Smooth muscle cell (in vitro differentiated cells): Measurements from ENCODE around the gene CAPN11. TPM values are rescaled to one million over a fixed set of nuclear protein-coding genes. Genes with fewer than 3 reads are reported as not detected.

Experiments used
- DNase-seq: peaks from one replicate; lab custom pipeline; 2025; ENCODE audit not compliant: unreplicated experiment; lab: John Stamatoyannopoulos, UW
- H2AFZ ChIP-seq: fragments of 200-600 bp; sonication (generic); 2 replicates; pipeline ENCODE4 v1.6.0; 2016; ENCODE audit warnings: antibody characterized with exemption, low read depth, mild to moderate bottlenecking
- H3F3A ChIP-seq: fragments of 200-600 bp; sonication (generic); 2 replicates; pipeline ENCODE4 v1.6.0; 2017; ENCODE audit warnings: antibody characterized with exemption, low read depth
- H3K27ac ChIP-seq: fragments of 200-600 bp; sonication (generic); 2 replicates; pipeline ENCODE4 v1.5.1; 2016; ENCODE audit warnings: low read depth, mild to moderate bottlenecking
- H3K27me3 ChIP-seq: fragments of 200-600 bp; sonication (generic); 2 replicates; pipeline ENCODE4 v1.6.1; 2016; ENCODE audit warnings: low read depth, mild to moderate bottlenecking
- H3K36me3 ChIP-seq: fragments of 200-600 bp; sonication (generic); 2 replicates; pipeline ENCODE4 v1.5.1; 2016; ENCODE audit warnings: low read depth
- H3K4me1 ChIP-seq: fragments of 200-600 bp; sonication (generic); 2 replicates; pipeline ENCODE4 v1.5.1; 2016; ENCODE audit warnings: low read depth
- H3K4me2 ChIP-seq: fragments of 200-600 bp; sonication (generic); 2 replicates; pipeline ENCODE4 v1.6.0; 2016; ENCODE audit warnings: mild to moderate bottlenecking
- H3K4me3 ChIP-seq: fragments of 200-600 bp; sonication (generic); 2 replicates; pipeline ENCODE4 v1.5.1; 2016; ENCODE audit warnings: mild to moderate bottlenecking
- H3K79me2 ChIP-seq: fragments of 200-600 bp; sonication (generic); 2 replicates; pipeline ENCODE4 v1.6.0; 2016; ENCODE audit warnings: low read depth, mild to moderate bottlenecking
- H3K9ac ChIP-seq: fragments of 200-600 bp; sonication (generic); 2 replicates; pipeline ENCODE4 v1.6.0; 2016; ENCODE audit warnings: low read depth
- H3K9me3 ChIP-seq: fragments of 200-600 bp; sonication (generic); replicated peaks from 2 replicates; pipeline ENCODE4 v1.5.1; 2016; ENCODE audit warnings: low read depth
- H4K20me1 ChIP-seq: fragments of 200-600 bp; sonication (generic); 2 replicates; pipeline ENCODE4 v1.6.0; 2016; ENCODE audit warnings: low read depth
- WGBS: methylation state at CpG from one replicate; pipeline ENCODE4 v1.1.7; 2016; ENCODE audit warnings: low lambda C conversion rate; 5-methylcytosine and 5-hydroxymethylcytosine counted together
- polyA plus RNA-seq: library from polyadenylated mRNA; unstranded; fragments of >200 nt; fragmentation: Nextera tagmentation; extraction: Ambion mirVana; gene quantifications from 2 replicates; pipeline ENCODE4 v1.2.1, GENCODE V29; 2016
- total RNA-seq: library from RNA; depleted of rRNA; stranded (reverse); fragments of >200 nt; gene quantifications from 2 replicates; pipeline ENCODE4 v1.2.3, GENCODE V29; 2014
- TF ChIP-seq, protein P1 (sequence below): fragments of 200-600 bp; sonication (generic); IDR thresholded peaks from 2 replicates; pipeline ENCODE4 v1.5.1; 2017; ENCODE audit warnings: borderline replicate concordance, mild to moderate bottlenecking, antibody characterized with exemption; ENCODE audit not compliant: insufficient read depth, poor library complexity, severe bottlenecking

The CAPN11 gene
- total and polyA plus RNA-seq, 2 experiments from 2014 or later: 0.31 TPM; not detected in 1

DNA sequence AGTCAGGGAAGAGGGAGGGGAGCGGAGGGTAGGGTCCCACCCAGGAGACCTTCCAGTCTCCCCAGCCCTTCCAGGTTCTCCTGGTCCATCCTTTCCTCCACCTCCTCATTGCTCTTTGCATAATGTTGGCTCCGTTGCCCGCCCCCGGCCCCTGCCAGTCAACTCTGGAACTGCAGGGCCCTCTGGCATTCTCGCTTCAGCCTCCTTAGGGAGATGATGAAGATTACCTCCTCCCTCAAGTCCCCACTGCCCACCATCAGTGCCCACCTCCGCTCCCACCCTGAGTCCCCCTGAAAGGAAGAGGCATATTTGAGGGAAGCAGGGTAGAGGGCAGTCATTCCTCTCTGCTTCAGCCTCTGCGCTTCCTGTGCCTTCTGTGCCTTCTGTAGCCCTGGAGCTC is 22.7 kb upstream of the CAPN11 start:
- no peak overlapping the region for H3K27ac ChIP-seq
- TF ChIP-seq, protein P1, sequence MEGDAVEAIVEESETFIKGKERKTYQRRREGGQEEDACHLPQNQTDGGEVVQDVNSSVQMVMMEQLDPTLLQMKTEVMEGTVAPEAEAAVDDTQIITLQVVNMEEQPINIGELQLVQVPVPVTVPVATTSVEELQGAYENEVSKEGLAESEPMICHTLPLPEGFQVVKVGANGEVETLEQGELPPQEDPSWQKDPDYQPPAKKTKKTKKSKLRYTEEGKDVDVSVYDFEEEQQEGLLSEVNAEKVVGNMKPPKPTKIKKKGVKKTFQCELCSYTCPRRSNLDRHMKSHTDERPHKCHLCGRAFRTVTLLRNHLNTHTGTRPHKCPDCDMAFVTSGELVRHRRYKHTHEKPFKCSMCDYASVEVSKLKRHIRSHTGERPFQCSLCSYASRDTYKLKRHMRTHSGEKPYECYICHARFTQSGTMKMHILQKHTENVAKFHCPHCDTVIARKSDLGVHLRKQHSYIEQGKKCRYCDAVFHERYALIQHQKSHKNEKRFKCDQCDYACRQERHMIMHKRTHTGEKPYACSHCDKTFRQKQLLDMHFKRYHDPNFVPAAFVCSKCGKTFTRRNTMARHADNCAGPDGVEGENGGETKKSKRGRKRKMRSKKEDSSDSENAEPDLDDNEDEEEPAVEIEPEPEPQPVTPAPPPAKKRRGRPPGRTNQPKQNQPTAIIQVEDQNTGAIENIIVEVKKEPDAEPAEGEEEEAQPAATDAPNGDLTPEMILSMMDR: no peak
- no peak overlapping the region for H2AFZ ChIP-seq
- no peak overlapping the region for H3K4me3 ChIP-seq
- H3K4me1 ChIP-seq: peaks cover 21% of the 10 kb centered on the region
- peaks cover 7% of the 10 kb centered on the region for H3K79me2 ChIP-seq
- H3K4me2 ChIP-seq: no peak overlapping the region
- no peak overlapping the region for H3K9ac ChIP-seq
- H3F3A ChIP-seq: no peaks in the 10 kb centered on the region
- H3K36me3 ChIP-seq: no peaks in the 10 kb centered on the region
- no peak for DNase-seq
- H4K20me1 ChIP-seq: peaks cover 25% of the 10 kb centered on the region
- H3K27me3 ChIP-seq: no peaks in the 10 kb centered on the region
- 94% methylated on average over 7 of the region's 7 CpGs for WGBS
- H3K9me3 ChIP-seq: no peaks in the 10 kb centered on the region

DNA sequence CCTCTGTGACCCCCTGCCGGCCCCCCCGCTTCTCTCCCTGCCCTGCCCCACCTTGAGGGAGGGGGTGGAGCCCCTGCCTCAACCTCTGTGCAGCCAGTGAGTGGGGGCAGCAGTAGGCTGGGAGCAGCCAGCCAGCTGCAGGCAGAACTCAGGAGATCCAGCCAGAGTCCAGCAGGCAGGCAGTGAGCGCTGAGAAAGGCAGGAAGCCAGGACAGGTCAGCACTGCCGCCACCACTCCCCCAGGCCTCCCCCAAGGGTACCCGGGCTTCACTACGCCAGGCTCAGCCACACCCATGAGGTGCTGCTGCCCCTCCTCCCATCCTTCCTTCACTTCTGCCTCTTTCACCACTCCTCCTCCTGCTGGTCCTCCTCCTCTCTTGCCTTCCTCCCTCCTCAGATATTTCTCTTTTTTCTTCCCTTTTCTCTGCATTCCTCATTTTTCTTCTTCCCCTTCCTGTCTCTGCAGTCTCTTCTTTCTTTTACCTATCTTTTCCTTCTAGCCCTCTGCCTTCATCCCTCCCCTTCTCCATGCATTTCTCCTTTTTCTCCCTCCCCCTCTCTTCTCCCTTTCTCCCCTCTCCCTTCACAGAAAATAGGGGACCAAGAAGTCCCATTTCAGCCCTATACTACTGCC is 19.8 kb upstream of the CAPN11 start:
- H3K9me3 ChIP-seq: no peaks in the 10 kb centered on the region
- WGBS: 88% methylated on average over 4 of the region's 6 CpGs
- no peaks in the 10 kb centered on the region for H3K79me2 ChIP-seq
- no peak overlapping the region for H3K27ac ChIP-seq
- peaks cover 9% of the 10 kb centered on the region for H3K4me1 ChIP-seq
- H3K4me2 ChIP-seq: no peak overlapping the region
- no peak overlapping the region for H2AFZ ChIP-seq
- H3F3A ChIP-seq: no peaks in the 10 kb centered on the region
- no peak overlapping the region for H3K9ac ChIP-seq
- peaks cover 26% of the 10 kb centered on the region for H4K20me1 ChIP-seq
- TF ChIP-seq, protein P1: no peak
- H3K36me3 ChIP-seq: no peaks in the 10 kb centered on the region
- DNase-seq: no peak
- H3K27me3 ChIP-seq: no peaks in the 10 kb centered on the region
- no peak overlapping the region for H3K4me3 ChIP-seq

DNA sequence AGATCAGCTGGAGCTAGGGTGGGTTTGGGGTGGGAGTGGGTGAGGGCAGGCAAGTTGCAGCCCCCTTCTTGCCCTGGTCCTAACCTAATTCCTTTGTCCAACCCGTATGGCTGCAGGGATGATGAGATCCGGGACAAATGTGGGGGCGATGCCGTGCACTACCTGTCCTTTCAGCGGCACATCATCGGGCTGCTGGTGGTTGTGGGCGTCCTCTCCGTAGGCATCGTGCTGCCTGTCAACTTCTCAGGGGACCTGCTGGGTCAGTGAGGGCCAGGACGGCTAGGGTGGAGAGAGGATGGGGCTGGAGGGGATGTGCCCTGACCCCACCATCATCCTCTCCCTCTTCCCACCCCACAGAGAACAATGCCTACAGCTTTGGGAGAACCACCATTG is 19.3 kb upstream of the CAPN11 start:
- Histone ChIP-seq H3K4me1 (peaks cover 6% of the 10 kb centered on the region), H3K9ac (no peak overlapping the region), H3K79me2 (no peaks in the 10 kb centered on the region), H4K20me1 (peaks cover 24% of the 10 kb centered on the region), H3K27me3 (no peaks in the 10 kb centered on the region), H3K4me3 (no peak overlapping the region), H3K36me3 (no peaks in the 10 kb centered on the region), H3K9me3 (no peaks in the 10 kb centered on the region), H3K4me2 (no peak overlapping the region), H3F3A (no peaks in the 10 kb centered on the region), H3K27ac (no peak overlapping the region), H2AFZ (no peak overlapping the region)
- no peak for DNase-seq
- TF ChIP-seq, protein P1: no peak
- 91% methylated on average over 10 of the region's 10 CpGs for WGBS

- H3K27me3 ChIP-seq: no peaks in the 10 kb centered on the region
- peaks cover 6% of the 10 kb centered on the region for H3K4me1 ChIP-seq
- no peaks in the 10 kb centered on the region for H3K36me3 ChIP-seq
- TF ChIP-seq, protein P1: no peak
- WGBS: 95% methylated on average over 1 of the region's 1 CpG
- H3K9ac ChIP-seq: no peak overlapping the region
- no peak overlapping the region for H3K4me2 ChIP-seq
- H3K4me3 ChIP-seq: no peak overlapping the region
- H3K79me2 ChIP-seq: no peaks in the 10 kb centered on the region
- H4K20me1 ChIP-seq: peaks cover 8% of the 10 kb centered on the region
- DNase-seq: no peak
- H3F3A ChIP-seq: no peaks in the 10 kb centered on the region
- H3K9me3 ChIP-seq: no peaks in the 10 kb centered on the region
- H2AFZ ChIP-seq: no peak overlapping the region
- H3K27ac ChIP-seq: no peak overlapping the region
Observed at GRCh38 chr6:44142835-44143234, 15.8 kb upstream of the CAPN11 start.
